Neural cell (in vitro differentiated cells): ENCODE data around the gene ERFL. TPM values are rescaled to one million over a fixed set of nuclear protein-coding genes. Genes with fewer than 3 reads are reported as not detected.

Source experiments
- H2AFZ ChIP-seq: fragments of 200-600, 300-800 bp; sonication (generic), shearing (Covaris generic); 2 replicates; pipeline ENCODE4 v1.6.0; 2014; ENCODE audit warnings: low read depth, mild to moderate bottlenecking, antibody characterized with exemption, low read length, moderate library complexity
- H3F3A ChIP-seq: fragments of 200-600 bp; shearing (Covaris generic); 2 replicates; pipeline ENCODE4 v1.6.1; 2016; ENCODE audit warnings: mild to moderate bottlenecking, moderate library complexity, mixed read lengths, antibody characterized with exemption, low read length; ENCODE audit not compliant: insufficient read depth, poor library complexity, severe bottlenecking
- H3K27ac ChIP-seq: fragments of 200-600, 300-800 bp; sonication (generic), shearing (Covaris generic); 2 replicates; pipeline ENCODE4 v1.5.1; 2014; ENCODE audit warnings: mild to moderate bottlenecking, low read length, moderate library complexity
- H3K27me3 ChIP-seq: fragments of 300-800, 200-600 bp; sonication (generic), shearing (Covaris generic); 2 replicates; pipeline ENCODE4 v1.6.0; 2014; ENCODE audit warnings: mild to moderate bottlenecking, low read depth, low read length, moderate library complexity; ENCODE audit not compliant: insufficient read depth
- H3K36me3 ChIP-seq: fragments of 300-800, 200-600 bp; sonication (generic), shearing (Covaris generic); 2 replicates; pipeline ENCODE4 v1.5.1; 2014; ENCODE audit warnings: mild to moderate bottlenecking, antibody characterized with exemption, low read length, moderate library complexity; ENCODE audit not compliant: insufficient read depth
- H3K4me2 ChIP-seq: fragments of 300-800, 200-600 bp; sonication (generic), shearing (Covaris generic); 2 replicates; pipeline ENCODE4 v1.6.0; 2014; ENCODE audit warnings: mild to moderate bottlenecking, low read length
- H3K4me3 ChIP-seq: fragments of 300-800, 200-600 bp; sonication (generic), shearing (Covaris generic); 2 replicates; pipeline ENCODE4 v1.5.1; 2014; ENCODE audit warnings: mild to moderate bottlenecking, low read length, moderate library complexity
- H3K79me2 ChIP-seq: fragments of 200-600 bp; shearing (Covaris generic); replicated peaks from 2 replicates; pipeline ENCODE4 v1.6.0; 2014; ENCODE audit warnings: mild to moderate bottlenecking, low read length, moderate library complexity; ENCODE audit not compliant: insufficient read depth
- H3K9ac ChIP-seq: fragments of 300-800, 200-600 bp; sonication (generic), shearing (Covaris generic); 2 replicates; pipeline ENCODE4 v1.6.1; 2016; ENCODE audit warnings: mild to moderate bottlenecking, low read length, mixed read lengths
- H3K9me2 ChIP-seq: fragments of 200-600 bp; shearing (Covaris generic); 2 replicates; pipeline ENCODE4 v1.6.1; 2016; ENCODE audit warnings: mild to moderate bottlenecking, low read length, mixed read lengths; ENCODE audit not compliant: insufficient read depth
- H3K9me3 ChIP-seq: fragments of 200-600, 300-800 bp; sonication (generic), shearing (Covaris generic); 2 replicates; pipeline ENCODE4 v1.6.1; 2016; ENCODE audit warnings: mild to moderate bottlenecking, mixed run types, low read length, moderate library complexity, mixed read lengths
- H4K20me1 ChIP-seq: fragments of 200-600 bp; shearing (Covaris generic); 2 replicates; pipeline ENCODE4 v1.6.1; 2016; ENCODE audit warnings: mild to moderate bottlenecking, mixed run types; ENCODE audit not compliant: insufficient read depth
- CTCF ChIP-seq: fragments of 450-650 bp; IDR thresholded peaks from 2 replicates; pipeline ENCODE4 v1.5.1; 2014; ENCODE audit warnings: antibody characterized with exemption, mild to moderate bottlenecking, moderate library complexity; ENCODE audit not compliant: poor library complexity, severe bottlenecking
- EP300 ChIP-seq: fragments of 450-650 bp; conservative IDR thresholded peaks from 2 replicates; pipeline ENCODE4 v1.6.1; 2014; ENCODE audit warnings: antibody characterized with exemption, mild to moderate bottlenecking, moderate library complexity; ENCODE audit not compliant: poor library complexity, severe bottlenecking
- EZH2 ChIP-seq: fragments of 200-600, 300-800 bp; shearing (Covaris generic), sonication (generic); IDR thresholded peaks from 2 replicates; pipeline ENCODE4 v1.6.1; 2014; ENCODE audit warnings: antibody characterized with exemption, low read length, borderline replicate concordance, mild to moderate bottlenecking; ENCODE audit not compliant: insufficient read depth, poor library complexity, severe bottlenecking
- MXI1 ChIP-seq: fragments of 450-650 bp; conservative IDR thresholded peaks from 2 replicates; pipeline ENCODE4 v1.6.1; 2014; ENCODE audit warnings: antibody characterized with exemption, mild to moderate bottlenecking; ENCODE audit not compliant: poor library complexity, severe bottlenecking
- POLR2AphosphoS5 ChIP-seq: IDR thresholded peaks from 2 replicates; pipeline ENCODE4 v1.6.1; 2012
- RAD21 ChIP-seq: fragments of 450-650 bp; conservative IDR thresholded peaks from 2 replicates; pipeline ENCODE4 v1.6.1; 2014; ENCODE audit warnings: antibody characterized with exemption, mild to moderate bottlenecking, moderate library complexity
- REST ChIP-seq: IDR thresholded peaks from 2 replicates; pipeline ENCODE4 v1.6.1; 2012; ENCODE audit warnings: borderline replicate concordance
- SMC3 ChIP-seq: fragments of 450-650 bp; conservative IDR thresholded peaks from 2 replicates; pipeline ENCODE4 v1.6.1; 2014; ENCODE audit warnings: antibody characterized with exemption, mild to moderate bottlenecking, moderate library complexity; ENCODE audit not compliant: poor library complexity
- TAF1 ChIP-seq: IDR thresholded peaks from 2 replicates; pipeline ENCODE4 v1.6.1; 2012; ENCODE audit warnings: low read depth
- polyA plus RNA-seq: library from polyadenylated mRNA; depleted of rRNA; stranded (reverse); fragments of >200 nt; gene quantifications from 2 replicates; pipeline ENCODE4 v1.2.3, GENCODE V29; 2014

ERFL gene
- polyA plus RNA-seq, 1 donor from 2014 or later = 0.31 TPM

- H3K9me2 ChIP-seq = no peaks in the 10 kb centered on the region
- H3K27me3 ChIP-seq = peaks cover 81% of the 10 kb centered on the region
- TF ChIP-seq EP300 (no peak), REST (no peak), MXI1 (no peak)
- no peaks in the 10 kb centered on the region for H3F3A ChIP-seq
- no peaks in the 10 kb centered on the region for H3K36me3 ChIP-seq
- no peak overlapping the region for H3K4me2 ChIP-seq
- H3K9ac ChIP-seq = no peak overlapping the region
- H3K9me3 ChIP-seq = no peaks in the 10 kb centered on the region
- no peak overlapping the region for H3K27ac ChIP-seq
- H4K20me1 ChIP-seq = no peaks in the 10 kb centered on the region
- H2AFZ ChIP-seq = no peak overlapping the region
- no peak overlapping the region for H3K4me3 ChIP-seq
- H3K79me2 ChIP-seq = no peaks in the 10 kb centered on the region
These were observed 5.6 kb upstream of the ERFL start for GRCh38 chr19:41933693-41934426.

- H3K79me2 ChIP-seq = no peaks in the 10 kb centered on the region
- no peak overlapping the region for H3K4me2 ChIP-seq
- no peak overlapping the region for H3K27ac ChIP-seq
- H4K20me1 ChIP-seq = no peaks in the 10 kb centered on the region
- no peak overlapping the region for H3K9ac ChIP-seq
- peaks cover 92% of the 10 kb centered on the region for H3K27me3 ChIP-seq
- TF ChIP-seq CTCF (no peak), POLR2AphosphoS5 (no peak), RAD21 (no peak), REST (no peak), EP300 (no peak), MXI1 (no peak), EZH2 (no peak), TAF1 (no peak), SMC3 (no peak)
- no peak overlapping the region for H2AFZ ChIP-seq
- H3K4me3 ChIP-seq = no peak overlapping the region
- no peaks in the 10 kb centered on the region for H3K9me2 ChIP-seq
- H3F3A ChIP-seq = no peaks in the 10 kb centered on the region
- no peaks in the 10 kb centered on the region for H3K36me3 ChIP-seq
- no peaks in the 10 kb centered on the region for H3K9me3 ChIP-seq
These were observed 4.6 kb upstream of the ERFL start for GRCh38 chr19:41932720-41933332.
